Stimulated activated CD4-positive, alpha-beta T cell treated with anti-CD3 and anti-CD28 coated beads, TNF-alpha, amount 100 ng/mL, for 1 hour (primary cell): ENCODE results near the gene KIF16B.
"Not testable (repeated sequence)": the region's sequence is repeated elsewhere in the genome, so short reads cannot be mapped to it uniquely, and the experiment has no call there.

ENCODE experiments used
- DNase-seq, 3 donors: peaks; one replicate each; pipeline ENCODE4 v3.0.0-alpha.2; 2020; ENCODE audit warnings: low read depth in 3 of 3, low spot score in 1 of 3

The KIF16B gene

GRCh38 chr20:16596404-16596803, 23.2 kb upstream of the KIF16B start:
- DNase-seq = not testable (repeated sequence)

GRCh38 chr20:16595376-16595775, 22.1 kb upstream of the KIF16B start:
- no peak for DNase-seq

- DNase-seq = no peak
Observed at GRCh38 chr20:16590041-16590633, 16.9 kb upstream of the KIF16B start.

GRCh38 chr20:16589623-16590022, 16.4 kb upstream of the KIF16B start:
- no peak for DNase-seq

- DNase-seq = no peak
Observed at GRCh38 chr20:16588241-16588640, 15.0 kb upstream of the KIF16B start.

GRCh38 chr20:16587066-16587465, 13.8 kb upstream of the KIF16B start:
- DNase-seq = no peak

- DNase-seq = no peak
Observed at GRCh38 chr20:16583474-16583873, 10.2 kb upstream of the KIF16B start.

- DNase-seq = no peak
Observed at GRCh38 chr20:16581241-16581640, 8.0 kb upstream of the KIF16B start.

- no peak for DNase-seq
Observed at GRCh38 chr20:16580620-16581019, 7.4 kb upstream of the KIF16B start.

GRCh38 chr20:16580147-16580546, 6.9 kb upstream of the KIF16B start:
- DNase-seq = no peak

GRCh38 chr20:16576219-16576618, 3.0 kb upstream of the KIF16B start:
- DNase-seq = no peak

GRCh38 chr20:16575390-16576140, 2.3 kb upstream of the KIF16B start:
- DNase-seq = no peak

- DNase-seq = peak; percentile 33 to 63 (median 62)
Observed at GRCh38 chr20:16574656-16575355, 1.6 kb upstream of the KIF16B start.

- DNase-seq = no peak
Observed at GRCh38 chr20:16571333-16571732, 1.9 kb downstream of the KIF16B start.

- no peak for DNase-seq
Observed at GRCh38 chr20:16569246-16570153, 3.7 kb downstream of the KIF16B start.

GRCh38 chr20:16566080-16566479, 7.2 kb downstream of the KIF16B start:
- no peak for DNase-seq

- not testable (repeated sequence) for DNase-seq
Observed at GRCh38 chr20:16564079-16564478, 9.2 kb downstream of the KIF16B start.

GRCh38 chr20:16563066-16563806, 10.0 kb downstream of the KIF16B start:
- DNase-seq = no peak

- no peak for DNase-seq
Observed at GRCh38 chr20:16562259-16562658, 11.0 kb downstream of the KIF16B start.

- no peak for DNase-seq
Observed at GRCh38 chr20:16560661-16561060, 12.6 kb downstream of the KIF16B start.

- no peak for DNase-seq
Observed at GRCh38 chr20:16560216-16560615, 13.0 kb downstream of the KIF16B start.
